Activated CD4-positive, alpha-beta T cell treated with anti-CD3 and anti-CD28 coated beads for 36 hours (primary cell): Measurements from ENCODE around the gene PRSS56. TPM values are rescaled to one million over a fixed set of nuclear protein-coding genes. Genes with fewer than 3 reads are reported as not detected.

Experiments used
- ATAC-seq: fragments of 200-7000 bp; cut with Tn5 transposase; one replicate; pipeline ENCODE4 v1.10.0; 2021; ENCODE audit warnings: mild to moderate bottlenecking, moderate library complexity
- CTCF ChIA-PET: fragments of 350-600 bp; sonication (Branson Sonifier 250); formaldehyde crosslinking; loops from one replicate; lab custom pipeline; 2021; ENCODE audit warnings: antibody characterized with exemption; lab: Charles Lee
- POLR2A ChIA-PET: fragments of 350-600 bp; sonication (Branson Sonifier 250); formaldehyde crosslinking; loops from one replicate; lab custom pipeline; 2021; ENCODE audit warnings: antibody characterized with exemption, inconsistent platforms; lab: Charles Lee
- DNase-seq: peaks from one replicate; pipeline ENCODE4 v3.0.0-alpha.2; 2020
- H3K27ac Mint-ChIP-seq: one replicate; pipeline ENCODE4 v1.8.0; 2021; ENCODE audit warnings: mixed read lengths
- H3K27me3 Mint-ChIP-seq: one replicate; pipeline ENCODE4 v1.8.0; 2021; ENCODE audit warnings: mixed read lengths
- H3K36me3 Mint-ChIP-seq: one replicate; pipeline ENCODE4 v1.8.0; 2021; ENCODE audit warnings: low read depth, mixed read lengths
- H3K4me1 Mint-ChIP-seq: one replicate; pipeline ENCODE4 v1.8.0; 2021; ENCODE audit warnings: mixed read lengths
- H3K4me3 Mint-ChIP-seq: one replicate; pipeline ENCODE4 v1.8.0; 2021; ENCODE audit warnings: mild to moderate bottlenecking, moderate library complexity, mixed read lengths
- H3K9me3 Mint-ChIP-seq: one replicate; pipeline ENCODE4 v1.8.0; 2021; ENCODE audit warnings: low read depth, mixed read lengths
- intact Hi-C, 2 experiments: fragments of 100-400 bp; cut with DNase I in 1 of 2; cut with micrococcal nuclease in 1 of 2; formaldehyde crosslinking; loops; one replicate each; pipeline versions ENCODE4 v1.14.2 to v1.15.1; 2022 to 2024; cut with DNase I, micrococcal nuclease
- total RNA-seq, 2 experiments: library from RNA; stranded (reverse); gene quantifications; one replicate each; pipeline ENCODE4 v1.2.3, GENCODE V29; 2021

Gene PRSS56
- total RNA-seq, 2 experiments from 2014 or later, result not detected

DNA sequence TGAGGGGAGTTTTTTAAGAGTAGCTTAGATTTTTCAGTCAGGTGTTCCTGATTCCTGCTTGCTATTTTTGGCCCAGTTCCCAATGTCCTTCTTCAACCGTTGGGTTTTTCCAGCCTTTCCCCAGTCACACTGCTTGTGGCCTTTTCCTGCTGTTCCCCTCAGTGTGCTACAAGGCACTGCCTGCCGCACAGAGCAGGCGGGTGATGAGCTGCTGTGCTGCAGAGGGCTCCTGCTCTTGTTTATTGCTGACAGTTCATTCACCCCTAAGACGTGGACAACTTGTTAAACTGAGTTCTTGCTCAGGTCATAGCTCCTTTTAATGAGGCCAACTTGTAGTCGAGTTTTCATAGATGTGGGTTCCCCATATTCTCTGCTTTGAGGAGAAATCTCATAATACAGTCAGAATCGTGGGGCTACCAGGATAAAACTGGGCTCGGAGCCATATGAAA is 50.9 kb downstream of the PRSS56 start:
- intact Hi-C loops, result no loop called here
- DNase-seq (no peak), ATAC-seq (no peak)
- Mint-ChIP-seq H3K4me3 (no peak overlapping the region), H3K27ac (no peak overlapping the region), H3K9me3 (no peaks in the 10 kb centered on the region), H3K4me1 (no peaks in the 10 kb centered on the region), H3K36me3 (peaks cover 46% of the 10 kb centered on the region), H3K27me3 (no peaks in the 10 kb centered on the region)
- ChIA-PET POLR2A (no interaction called here), CTCF (interaction anchor here (0.6 kb wide), 1 partner anchor 192 kb away, joined by 3 read pairs; no protein-coding TSS in a partner anchor)

DNA sequence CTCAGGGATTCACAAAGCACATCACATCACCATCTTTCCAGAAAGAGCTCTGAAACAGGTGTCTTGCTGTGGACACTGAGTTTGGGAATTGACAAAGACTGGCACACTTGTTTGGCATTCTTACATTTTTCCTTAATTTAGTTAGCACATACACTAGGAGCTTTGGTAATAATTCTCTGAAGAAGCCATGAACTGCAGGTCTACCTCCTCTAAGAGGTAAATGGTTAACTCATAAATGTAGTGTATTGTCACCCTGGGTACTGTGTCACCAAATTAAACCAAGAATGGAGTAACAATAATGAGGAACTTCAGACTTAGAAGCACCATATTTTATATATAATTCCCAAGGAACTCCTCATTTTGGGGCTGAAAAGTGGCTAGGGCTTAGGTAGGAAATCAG is 52.9 kb downstream of the PRSS56 start:
- ATAC-seq, result no peak
- ChIA-PET POLR2A (no interaction called here), CTCF (no interaction called here)
- no peak for DNase-seq
- H3K36me3 Mint-ChIP-seq, result peaks cover 37% of the 10 kb centered on the region
- H3K4me3 Mint-ChIP-seq, result no peak overlapping the region
- H3K4me1 Mint-ChIP-seq, result no peaks in the 10 kb centered on the region
- H3K9me3 Mint-ChIP-seq, result no peaks in the 10 kb centered on the region
- H3K27me3 Mint-ChIP-seq, result no peaks in the 10 kb centered on the region
- no peak overlapping the region for H3K27ac Mint-ChIP-seq
- intact Hi-C loops, result no loop called here

DNA sequence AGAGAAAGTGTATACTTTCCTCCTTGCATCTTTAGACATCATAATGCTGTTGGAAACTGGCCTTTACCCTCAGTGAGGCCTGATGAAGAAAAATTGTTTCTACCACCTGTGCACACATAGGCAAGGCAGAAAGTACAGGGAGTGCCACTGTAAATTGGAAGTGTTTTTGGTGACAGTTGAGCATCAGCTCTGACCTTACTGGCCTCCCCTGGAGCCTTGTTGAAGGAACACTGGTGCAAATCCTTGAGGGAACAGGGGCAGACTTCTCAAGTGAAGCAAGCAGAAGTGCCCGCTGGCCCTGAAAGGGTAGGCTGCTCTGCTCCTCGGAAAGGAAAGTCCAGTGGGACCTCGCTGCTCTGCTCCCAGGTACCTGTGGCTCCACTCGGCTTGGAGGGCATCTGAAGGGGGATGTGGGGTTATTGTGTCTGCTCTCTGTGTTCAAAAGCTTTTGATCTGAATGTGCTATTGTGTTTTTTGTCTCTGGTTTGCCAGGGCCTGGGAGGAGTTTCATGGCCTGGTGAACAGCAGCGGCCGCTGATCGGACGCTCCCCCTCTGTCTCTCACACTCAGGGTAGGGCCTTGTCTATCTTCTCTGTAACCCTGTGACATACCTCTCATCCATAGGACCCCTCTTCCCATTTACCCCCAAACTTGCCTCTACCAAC is 53.7 kb downstream of the PRSS56 start:
- H3K4me1 Mint-ChIP-seq, result no peaks in the 10 kb centered on the region
- POLR2A ChIA-PET, result no interaction called here
- no peak overlapping the region for H3K4me3 Mint-ChIP-seq
- no peaks in the 10 kb centered on the region for H3K9me3 Mint-ChIP-seq
- peaks cover 29% of the 10 kb centered on the region for H3K36me3 Mint-ChIP-seq
- H3K27me3 Mint-ChIP-seq, result no peaks in the 10 kb centered on the region
- intact Hi-C loops, result no loop called here
- no peak overlapping the region for H3K27ac Mint-ChIP-seq
- ATAC-seq (no peak), DNase-seq (no peak)
- CTCF ChIA-PET, result no interaction called here

DNA sequence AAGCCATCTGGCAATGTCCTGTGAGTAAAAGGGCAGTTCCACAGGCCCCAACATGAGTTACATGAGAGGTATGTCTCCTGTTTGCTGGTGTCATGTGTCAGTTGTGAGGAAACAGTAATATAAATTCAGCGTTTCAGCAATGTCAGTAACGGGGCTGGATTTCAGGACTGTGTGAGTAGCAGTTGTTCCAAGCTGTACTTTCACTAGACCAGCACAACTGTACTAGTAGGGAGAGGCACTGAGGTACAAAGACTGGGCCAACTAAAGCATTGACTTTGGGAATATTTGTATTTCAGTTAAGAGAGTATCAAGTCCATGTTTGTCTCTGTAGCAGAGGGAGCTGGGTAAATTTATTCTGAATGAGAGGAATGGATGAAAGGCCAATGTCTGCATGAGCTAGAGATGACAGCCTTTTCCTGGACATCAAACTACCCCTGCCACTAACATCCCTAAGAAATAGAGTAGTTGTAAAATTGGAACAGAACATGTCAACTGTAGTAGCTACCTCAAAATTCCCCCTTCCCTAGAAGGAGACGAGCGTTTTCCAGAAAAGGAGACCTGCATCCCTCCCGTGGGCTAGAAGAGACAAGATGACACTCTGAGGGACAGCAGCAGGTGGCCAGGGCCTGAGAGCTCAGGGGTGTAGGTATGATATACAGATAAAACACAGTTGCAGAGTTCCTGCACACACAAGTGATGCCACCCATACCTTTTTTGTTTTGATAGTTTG is 54.7 kb downstream of the PRSS56 start:
- no peak overlapping the region for H3K4me3 Mint-ChIP-seq
- H3K9me3 Mint-ChIP-seq, result no peaks in the 10 kb centered on the region
- H3K4me1 Mint-ChIP-seq, result no peaks in the 10 kb centered on the region
- H3K36me3 Mint-ChIP-seq, result peaks cover 20% of the 10 kb centered on the region
- intact Hi-C loops, result no loop called here
- no peak for ATAC-seq
- no peak overlapping the region for H3K27ac Mint-ChIP-seq
- POLR2A ChIA-PET, result no interaction called here
- no peaks in the 10 kb centered on the region for H3K27me3 Mint-ChIP-seq
- CTCF ChIA-PET, result no interaction called here
- no peak for DNase-seq

Other genes starting within 250 kb of the PRSS56 start
- gene ALPP, start 141.6 kb upstream of the PRSS56 start, total RNA-seq, result not detected
- not detected for gene ALPG, start 113.5 kb upstream of the PRSS56 start, total RNA-seq
- not detected for gene ALPI, start 64.2 kb upstream of the PRSS56 start, total RNA-seq
- under 1 TPM; 0.19 to 0.23 TPM for gene ECEL1, start 32.6 kb upstream of the PRSS56 start, total RNA-seq
- not detected for gene CHRND, start 5.8 kb downstream of the PRSS56 start, total RNA-seq
- not detected for gene CHRNG, start 19.3 kb downstream of the PRSS56 start, total RNA-seq
- gene TIGD1, start 30.2 kb downstream of the PRSS56 start, total RNA-seq, result 1 to 10 TPM; 7.6 to 7.9 TPM
- gene EIF4E2, start 30.3 kb downstream of the PRSS56 start, total RNA-seq, result 10 to 100 TPM; 57.0 to 68.0 TPM
- under 1 TPM in 1 of 2 experiments, not detected in 1; 0.23 TPM for gene EFHD1, start 113.2 kb downstream of the PRSS56 start, total RNA-seq
- 10 to 100 TPM; 51.1 to 51.9 TPM for gene GIGYF2, start 176.9 kb downstream of the PRSS56 start, total RNA-seq